GM18511 (cell line): ENCODE measurements around the gene TMEM80.
"Not testable (repeated sequence)": the region's sequence is repeated elsewhere in the genome, so short reads cannot be mapped to it uniquely, and the experiment has no call there.

Source experiments
- ATAC-seq: cut with Tn5 transposase; IDR thresholded peaks from one replicate; pipeline ENCODE4 v1.9.1; 2021; ENCODE audit warnings: mild to moderate bottlenecking, moderate library complexity; ENCODE audit not compliant: unreplicated experiment

Gene TMEM80

GRCh38 chr11:679271-680207 is 16.1 kb upstream of the TMEM80 start:
- ATAC-seq, result no peak

GRCh38 chr11:680476-680875 is 15.1 kb upstream of the TMEM80 start:
- ATAC-seq, result no peak

- no peak for ATAC-seq
Measured at GRCh38 chr11:680970-681369, 14.6 kb upstream of the TMEM80 start.

DNA sequence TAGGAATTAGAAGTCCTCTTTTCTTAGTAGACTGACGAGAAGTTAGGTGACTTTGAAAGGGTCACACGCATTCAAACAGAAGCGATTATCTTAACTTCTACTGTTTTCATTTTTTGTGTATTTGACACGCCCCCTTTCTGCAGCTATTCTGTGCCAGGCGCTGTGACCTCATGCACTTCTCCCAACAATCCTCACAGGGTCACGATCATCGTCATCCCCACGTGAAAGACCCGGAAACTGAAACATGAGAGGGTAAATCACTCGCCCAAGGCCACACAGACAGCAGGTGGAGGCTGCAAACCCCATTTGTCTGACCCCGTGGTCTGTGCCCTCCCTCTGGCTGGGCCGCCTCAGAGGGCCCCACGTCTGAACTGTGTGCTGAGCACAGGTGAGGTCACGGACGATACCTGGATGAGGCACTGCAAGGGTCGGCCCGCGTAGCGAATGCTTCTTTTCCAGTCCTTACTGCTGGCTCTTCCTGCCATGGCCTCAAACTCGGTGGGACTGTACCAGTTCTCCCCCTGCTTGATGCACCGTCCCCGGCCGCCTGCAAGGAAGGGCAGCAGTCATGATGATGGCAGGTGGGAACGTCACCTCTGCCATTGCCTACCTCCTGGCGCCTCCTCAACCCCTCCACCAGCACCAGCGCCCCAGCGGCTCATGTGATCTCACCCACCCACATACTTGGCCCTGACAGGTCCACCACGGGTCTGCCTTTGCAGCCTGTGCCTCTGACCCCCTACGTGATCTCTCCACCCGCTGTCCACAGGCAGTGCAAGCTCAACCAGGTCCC is 9.0 kb upstream of the TMEM80 start:
- no peak for ATAC-seq

DNA sequence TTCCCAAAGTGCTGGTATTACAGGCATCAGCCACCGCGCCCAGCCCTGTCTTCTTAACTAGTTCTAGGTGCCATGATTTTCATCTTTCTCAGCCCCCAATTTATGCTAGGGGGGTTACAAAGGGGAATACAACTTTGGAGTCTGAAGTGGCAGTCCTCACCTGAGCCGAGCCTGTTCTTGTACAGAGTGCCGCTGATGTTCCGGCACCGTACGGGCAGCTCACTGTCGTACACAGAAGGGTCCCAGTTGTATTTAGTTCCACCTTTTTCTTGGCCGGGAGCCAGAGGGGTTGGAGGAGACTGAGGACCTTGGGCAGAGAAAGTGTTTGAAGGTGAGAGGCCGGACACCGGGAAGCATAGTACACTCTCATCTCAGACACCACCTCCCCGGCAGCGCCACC is 7.9 kb upstream of the TMEM80 start:
- ATAC-seq, result no peak

GRCh38 chr11:688681-689080 is 6.9 kb upstream of the TMEM80 start:
- ATAC-seq, result no peak

DNA sequence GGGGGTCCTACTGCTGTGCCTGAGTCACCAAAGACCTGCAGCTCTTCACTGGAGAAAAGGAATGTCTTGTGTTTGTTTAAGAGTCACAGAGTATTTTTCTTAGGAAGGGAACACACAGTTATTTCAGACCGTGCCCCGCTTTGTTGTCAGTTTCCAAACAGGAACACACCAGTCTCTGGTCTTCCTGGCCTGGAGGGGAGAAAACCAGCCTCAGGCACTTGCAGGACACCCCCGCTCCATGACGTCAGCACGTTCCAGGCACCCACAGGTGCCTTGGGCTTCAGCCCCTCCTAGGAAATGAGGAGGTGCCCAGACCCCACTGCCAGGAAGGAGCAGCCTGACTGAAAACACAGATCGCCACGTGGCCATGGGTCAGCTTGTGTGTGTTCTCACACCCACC is 6.0 kb upstream of the TMEM80 start:
- ATAC-seq, result no peak

DNA sequence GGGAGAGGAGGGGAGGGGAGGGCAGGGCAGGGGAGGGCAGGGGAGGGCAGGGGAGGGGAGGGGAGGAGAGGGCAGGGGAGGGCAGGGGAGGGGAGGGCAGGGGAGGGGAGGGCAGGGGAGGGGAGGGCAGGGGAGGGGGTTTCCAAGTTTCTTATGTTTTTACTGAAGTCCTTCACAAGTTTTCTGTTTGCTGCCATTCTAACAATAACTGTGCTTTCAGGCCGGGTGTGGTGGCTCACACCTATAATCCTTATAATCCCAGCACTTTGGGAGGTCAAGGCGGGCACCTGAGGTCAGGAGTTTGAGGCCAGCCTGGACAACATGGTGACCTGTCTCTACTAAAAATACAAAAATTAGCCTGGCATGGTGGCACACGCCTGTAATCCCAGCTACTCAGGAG is 5.4 kb upstream of the TMEM80 start:
- ATAC-seq, result not testable (repeated sequence)

DNA sequence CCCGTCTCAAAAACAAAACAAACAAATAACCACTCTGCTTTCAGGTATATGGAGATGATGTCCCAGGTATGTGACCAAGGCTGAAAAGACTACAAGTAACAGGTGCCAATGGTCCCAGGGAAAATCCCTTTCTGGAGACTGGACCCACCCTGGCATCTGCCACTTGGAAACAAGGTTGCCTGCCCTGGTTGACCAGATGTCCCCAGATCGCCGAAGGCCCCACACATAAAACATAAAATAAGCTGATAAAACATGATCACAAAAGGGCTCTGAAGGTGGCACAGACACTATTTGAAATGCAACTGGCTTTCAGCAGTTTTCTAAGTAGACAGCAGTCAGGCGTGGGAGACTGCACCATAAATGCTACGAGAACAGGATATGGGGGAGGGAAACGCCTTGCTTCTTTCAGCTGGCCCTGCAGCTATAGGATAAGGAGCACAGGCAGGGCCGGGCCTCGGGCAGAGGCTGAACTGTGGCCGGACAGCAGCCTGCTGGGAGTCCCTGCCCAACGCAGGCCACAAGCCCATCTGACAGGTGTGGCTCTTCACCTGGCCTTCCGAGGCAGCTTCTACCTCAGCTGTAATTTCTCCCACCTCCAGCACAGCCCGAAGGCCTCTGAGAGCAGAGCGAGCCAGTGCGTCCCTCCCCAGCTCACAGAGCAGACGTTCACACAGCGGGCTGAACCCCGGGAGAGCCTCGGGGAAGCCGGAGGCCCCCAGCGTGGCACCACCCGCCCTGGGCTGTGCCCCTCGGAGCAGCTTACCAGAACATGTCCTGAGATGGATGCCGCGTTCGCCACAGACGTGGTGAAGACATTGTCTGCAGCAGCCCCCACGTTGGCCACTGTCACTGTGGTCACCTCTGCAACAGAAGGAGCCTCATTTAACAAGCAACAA is 4.6 kb upstream of the TMEM80 start:
- no peak for ATAC-seq

GRCh38 chr11:691710-692590 is 3.7 kb upstream of the TMEM80 start:
- ATAC-seq, result no peak

GRCh38 chr11:692824-693414 is 2.7 kb upstream of the TMEM80 start:
- no peak for ATAC-seq

GRCh38 chr11:693415-693831 is 2.2 kb upstream of the TMEM80 start:
- ATAC-seq, result no peak

- ATAC-seq, result no peak
Measured at GRCh38 chr11:693887-694562, 1.6 kb upstream of the TMEM80 start.

- ATAC-seq, result peak; percentile 77
Measured at GRCh38 chr11:694563-695287, 891 bp upstream of the TMEM80 start, which contains the start of gene DEAF1. Gene DEAF1 (minus strand): TSS chr11:695222. CDS start chr11:695047, 175 bp downstream.

GRCh38 chr11:695288-695537 is 403 bp upstream of the TMEM80 start:
- no peak for ATAC-seq

GRCh38 chr11:696955-697491 is 1.4 kb downstream of the TMEM80 start:
- ATAC-seq, result no peak

- ATAC-seq, result no peak
Measured at GRCh38 chr11:697811-698311, 2.2 kb downstream of the TMEM80 start.

- ATAC-seq, result no peak
Measured at GRCh38 chr11:698493-699115, 3.0 kb downstream of the TMEM80 start.
